SK-N-SH treated with all-trans-retinoic acid at 6 μM for 48 hours (cell line): ENCODE results near the gene CCRL2.

Source experiments
- ATAC-seq: fragments of 200-7000 bp; cut with Tn5 transposase; 3 replicates; pipeline ENCODE4 v1.9.1; 2020; ENCODE audit warnings: mild to moderate bottlenecking, moderate library complexity
- ARNTL ChIP-seq: fragments of 450-650 bp; formaldehyde crosslinking; IDR thresholded peaks from 2 replicates; pipeline ENCODE4 v1.5.0; 2020; ENCODE audit warnings: low read depth, mild to moderate bottlenecking, moderate library complexity, borderline replicate concordance
- CREB5 ChIP-seq: fragments of 250-450 bp; sonication (Bioruptor Pico); IDR thresholded peaks from 2 replicates; pipeline ENCODE4 v1.5.1; 2020; ENCODE audit warnings: low read depth, mild to moderate bottlenecking, moderate library complexity
- CSDC2 ChIP-seq: fragments of 250-450 bp; sonication (Bioruptor Pico); IDR thresholded peaks from 2 replicates; pipeline ENCODE4 v1.5.0; 2020; ENCODE audit warnings: mild to moderate bottlenecking, moderate library complexity
- CSRNP3 ChIP-seq: fragments of 250-450 bp; sonication (Bioruptor Pico); IDR thresholded peaks from 2 replicates; pipeline ENCODE4 v1.5.1; 2021; ENCODE audit warnings: mild to moderate bottlenecking, moderate library complexity
- ESRRG ChIP-seq: fragments of 250-450 bp; sonication (Bioruptor Pico); IDR thresholded peaks from 2 replicates; pipeline ENCODE4 v1.6.1; 2021; ENCODE audit warnings: mild to moderate bottlenecking
- GLIS3 ChIP-seq: fragments of 250-450 bp; sonication (Bioruptor Pico); IDR thresholded peaks from 2 replicates; pipeline ENCODE4 v1.5.0; 2020; ENCODE audit warnings: mild to moderate bottlenecking, moderate library complexity
- ISL1 ChIP-seq: fragments of 250-450 bp; sonication (Bioruptor Pico); IDR thresholded peaks from 2 replicates; pipeline ENCODE4 v2.1.2; 2022; ENCODE audit warnings: mild to moderate bottlenecking, moderate library complexity
- OSR1 ChIP-seq: fragments of 250-450 bp; sonication (Bioruptor Pico); IDR thresholded peaks from 2 replicates; pipeline ENCODE4 v1.8.0; 2022; ENCODE audit warnings: moderate library complexity, mild to moderate bottlenecking, inconsistent platforms
- PATZ1 ChIP-seq: fragments of 250-450 bp; sonication (Bioruptor Pico); IDR thresholded peaks from 2 replicates; pipeline ENCODE4 v1.8.0; 2020; ENCODE audit warnings: mild to moderate bottlenecking, moderate library complexity, borderline replicate concordance
- PPARA ChIP-seq: fragments of 250-450 bp; sonication (Bioruptor Pico); IDR thresholded peaks from 2 replicates; pipeline ENCODE4 v1.5.0; 2020; ENCODE audit warnings: mild to moderate bottlenecking, borderline replicate concordance
- TCF4 ChIP-seq: fragments of 250-450 bp; sonication (Bioruptor Pico); IDR thresholded peaks from 2 replicates; pipeline ENCODE4 v1.8.0; 2021; ENCODE audit warnings: mild to moderate bottlenecking, moderate library complexity, borderline replicate concordance
- TOX ChIP-seq: fragments of 250-450 bp; sonication (Bioruptor Pico); IDR thresholded peaks from 2 replicates; pipeline ENCODE4 v1.8.0; 2021; ENCODE audit warnings: mild to moderate bottlenecking, moderate library complexity, borderline replicate concordance
- TSHZ2 ChIP-seq: fragments of 250-450 bp; sonication (Bioruptor Pico); IDR thresholded peaks from 2 replicates; pipeline ENCODE4 v1.5.0; 2020; ENCODE audit warnings: mild to moderate bottlenecking, moderate library complexity
- ZC3H10 ChIP-seq: fragments of 250-450 bp; sonication (Bioruptor Pico); IDR thresholded peaks from 2 replicates; pipeline ENCODE4 v1.5.1; 2021; ENCODE audit warnings: mild to moderate bottlenecking, moderate library complexity
- ZFP3 ChIP-seq: fragments of 250-450 bp; sonication (Bioruptor Pico); IDR thresholded peaks from 2 replicates; pipeline ENCODE4 v1.5.0; 2020; ENCODE audit warnings: mild to moderate bottlenecking, moderate library complexity
- ZFP30 ChIP-seq: fragments of 450-650 bp; formaldehyde crosslinking; IDR thresholded peaks from 2 replicates; pipeline ENCODE4 v1.5.0; 2022; ENCODE audit warnings: mild to moderate bottlenecking, moderate library complexity
- ZNF70 ChIP-seq: fragments of 450-650 bp; formaldehyde crosslinking; IDR thresholded peaks from 2 replicates; pipeline ENCODE4 v1.5.0; 2020; ENCODE audit warnings: mild to moderate bottlenecking, moderate library complexity
- ZNF8 ChIP-seq: fragments of 450-650 bp; formaldehyde crosslinking; IDR thresholded peaks from 2 replicates; pipeline ENCODE4 v1.5.0; 2020; ENCODE audit warnings: mild to moderate bottlenecking, moderate library complexity

CCRL2 gene

GRCh38 chr3:46358466-46358865 is 48.6 kb upstream of the CCRL2 start:
- TF ChIP-seq CREB5 (CRISPR knock-in tag) (no peak), CSRNP3 (CRISPR knock-in tag) (no peak)
- no peak for ATAC-seq

- no peak for ATAC-seq
Measured at GRCh38 chr3:46359733-46360493, 47.1 kb upstream of the CCRL2 start.

GRCh38 chr3:46360907-46361306 is 46.2 kb upstream of the CCRL2 start:
- ATAC-seq = no peak
- TF ChIP-seq ESRRG (CRISPR knock-in tag) = no peak
- TF ChIP-seq GLIS3 (CRISPR knock-in tag) = no peak
- no peak for TF ChIP-seq PPARA (CRISPR knock-in tag)
- TF ChIP-seq ZFP30 = no peak
- no peak for TF ChIP-seq ZNF70
- no peak for TF ChIP-seq OSR1
- no peak for TF ChIP-seq CSRNP3 (CRISPR knock-in tag)
- no peak for TF ChIP-seq ZC3H10 (CRISPR knock-in tag)
- TF ChIP-seq ZNF8 = no peak
- TF ChIP-seq ISL1 (CRISPR knock-in tag) = no peak
- no peak for TF ChIP-seq TOX (CRISPR knock-in tag)
- no peak for TF ChIP-seq ARNTL (CRISPR knock-in tag)
- no peak for TF ChIP-seq PATZ1 (CRISPR knock-in tag)
- no peak for TF ChIP-seq CREB5 (CRISPR knock-in tag)

More at GRCh38 chr3:46359733-46360493, 47.1 kb upstream of the CCRL2 start:
- TF ChIP-seq ZFP3 (no peak), TCF4 (no peak), ISL1 (CRISPR knock-in tag) (no peak), ZFP30 (no peak), TOX (CRISPR knock-in tag) (no peak), CSDC2 (no peak), ZNF8 (no peak), PPARA (CRISPR knock-in tag) (no peak)

GRCh38 chr3:46361408-46362283 is 45.4 kb upstream of the CCRL2 start:
- ATAC-seq = no peak
- TF ChIP-seq ZFP30 (no peak), PPARA (CRISPR knock-in tag) (no peak), ESRRG (CRISPR knock-in tag) (no peak), ZNF8 (no peak), CSRNP3 (CRISPR knock-in tag) (no peak), TSHZ2 (no peak), CREB5 (CRISPR knock-in tag) (no peak), CSDC2 (no peak)
